Measurements from ENCODE around the gene C16orf92.
"Not testable (repeated sequence)": the region's sequence is repeated elsewhere in the genome, so short reads cannot be mapped to it uniquely, and the experiment has no call there.

Gene C16orf92

GRCh38 chr16:30017277-30017656 lies 5.7 kb upstream of the C16orf92 start:
- no peaks in the 10 kb centered on the region for H3K27me3 ChIP-seq (ENCODE audit: insufficient read depth, low read length)
- peaks cover 5% of the 10 kb centered on the region for H3K4me1 ChIP-seq (ENCODE audit: insufficient read depth, low read length, severe bottlenecking)
- no peaks in the 10 kb centered on the region for H3K9me2 ChIP-seq (ENCODE audit: low read depth, low read length)
- H2AFZ ChIP-seq (ENCODE audit: low read length), result no peak overlapping the region
- no peaks in the 10 kb centered on the region for H3K36me3 ChIP-seq (ENCODE audit: insufficient read depth, low read length)
- H3K27ac ChIP-seq (ENCODE audit: low read depth, low read length, poor library complexity, severe bottlenecking), result no peak overlapping the region
- no peak overlapping the region for H3K9ac ChIP-seq (ENCODE audit: low read length)
- H3K4me2 ChIP-seq (ENCODE audit: low read length), result no peak overlapping the region
- TF ChIP-seq CTCF (IDR thresholded peaks at IDR 0.05; ENCODE audit: low read length) (no peak), EZH2 (IDR thresholded peaks at IDR 0.05; ENCODE audit: borderline replicate concordance, low read length) (no peak)
- H3K79me2 ChIP-seq (ENCODE audit: insufficient read depth, low read length), result no peaks in the 10 kb centered on the region
- no peak overlapping the region for H3K4me3 ChIP-seq (ENCODE audit: low read depth, low read length, poor library complexity, severe bottlenecking)
- no peaks in the 10 kb centered on the region for H3K9me3 ChIP-seq (ENCODE audit: low read length)
- no peaks in the 10 kb centered on the region for H3F3A ChIP-seq (ENCODE audit: insufficient read depth, low read length)
- H4K20me1 ChIP-seq (ENCODE audit: insufficient read depth, low read length), result no peaks in the 10 kb centered on the region

- H3K4me1 ChIP-seq (ENCODE audit: insufficient read depth, low read length, severe bottlenecking); H3K27ac ChIP-seq (ENCODE audit: low read depth, low read length, poor library complexity, severe bottlenecking); H3K27me3 ChIP-seq (ENCODE audit: insufficient read depth, low read length); H3K9ac ChIP-seq (ENCODE audit: low read length); H3K9me3 ChIP-seq (ENCODE audit: low read length); H3K4me2 ChIP-seq (ENCODE audit: low read length); H3K4me3 ChIP-seq (ENCODE audit: low read depth, low read length, poor library complexity, severe bottlenecking); H2AFZ ChIP-seq (ENCODE audit: low read length); H3K36me3 ChIP-seq (ENCODE audit: insufficient read depth, low read length); H4K20me1 ChIP-seq (ENCODE audit: insufficient read depth, low read length); H3K9me2 ChIP-seq (ENCODE audit: low read depth, low read length); H3F3A ChIP-seq (ENCODE audit: insufficient read depth, low read length); H3K79me2 ChIP-seq (ENCODE audit: insufficient read depth, low read length): not testable (repeated sequence)
These were observed 5.1 kb upstream of the C16orf92 start for GRCh38 chr16:30017937-30018336.

GRCh38 chr16:30018731-30019158 lies 4.3 kb upstream of the C16orf92 start:
- H2AFZ ChIP-seq (ENCODE audit: low read length), result no peak overlapping the region
- H3K4me3 ChIP-seq (ENCODE audit: low read depth, low read length, poor library complexity, severe bottlenecking), result no peak overlapping the region
- no peak for TF ChIP-seq CTCF (IDR thresholded peaks at IDR 0.05; ENCODE audit: low read length)
- TF ChIP-seq EZH2 (IDR thresholded peaks at IDR 0.05; ENCODE audit: borderline replicate concordance, low read length), result no peak
- H3K9me3 ChIP-seq (ENCODE audit: low read length), result no peaks in the 10 kb centered on the region
- no peaks in the 10 kb centered on the region for H3K36me3 ChIP-seq (ENCODE audit: insufficient read depth, low read length)
- H3K79me2 ChIP-seq (ENCODE audit: insufficient read depth, low read length), result no peaks in the 10 kb centered on the region
- H4K20me1 ChIP-seq (ENCODE audit: insufficient read depth, low read length), result no peaks in the 10 kb centered on the region
- no peak overlapping the region for H3K9ac ChIP-seq (ENCODE audit: low read length)
- no peak overlapping the region for H3K4me2 ChIP-seq (ENCODE audit: low read length)
- H3K9me2 ChIP-seq (ENCODE audit: low read depth, low read length), result no peaks in the 10 kb centered on the region
- H3F3A ChIP-seq (ENCODE audit: insufficient read depth, low read length), result no peaks in the 10 kb centered on the region
- H3K4me1 ChIP-seq (ENCODE audit: insufficient read depth, low read length, severe bottlenecking), result peaks cover 5% of the 10 kb centered on the region
- peaks cover 9% of the 10 kb centered on the region; the same call in 1 of the 2 replicates for H3K27me3 ChIP-seq (ENCODE audit: insufficient read depth, low read length)
- no peak overlapping the region for H3K27ac ChIP-seq (ENCODE audit: low read depth, low read length, poor library complexity, severe bottlenecking)

GRCh38 chr16:30023586-30023985 lies 588 bp downstream of the C16orf92 start:
- H3K27me3 ChIP-seq (ENCODE audit: insufficient read depth, low read length), result peaks cover 12% of the 10 kb centered on the region; the same call in 1 of the 2 replicates
- H3K9me3 ChIP-seq (ENCODE audit: low read length), result no peaks in the 10 kb centered on the region
- H3K36me3 ChIP-seq (ENCODE audit: insufficient read depth, low read length), result no peaks in the 10 kb centered on the region
- no peaks in the 10 kb centered on the region for H3F3A ChIP-seq (ENCODE audit: insufficient read depth, low read length)
- no peak for TF ChIP-seq EZH2 (IDR thresholded peaks at IDR 0.05; ENCODE audit: borderline replicate concordance, low read length)
- no peak for TF ChIP-seq CTCF (IDR thresholded peaks at IDR 0.05; ENCODE audit: low read length)
- no peaks in the 10 kb centered on the region for H3K79me2 ChIP-seq (ENCODE audit: insufficient read depth, low read length)
- H3K27ac ChIP-seq (ENCODE audit: low read depth, low read length, poor library complexity, severe bottlenecking), result no peak overlapping the region
- H4K20me1 ChIP-seq (ENCODE audit: insufficient read depth, low read length), result no peaks in the 10 kb centered on the region
- H2AFZ ChIP-seq (ENCODE audit: low read length), result no peak overlapping the region
- peaks cover 5% of the 10 kb centered on the region for H3K4me1 ChIP-seq (ENCODE audit: insufficient read depth, low read length, severe bottlenecking)
- H3K9me2 ChIP-seq (ENCODE audit: low read depth, low read length), result no peaks in the 10 kb centered on the region
- no peak overlapping the region for H3K4me2 ChIP-seq (ENCODE audit: low read length)
- no peak overlapping the region for H3K4me3 ChIP-seq (ENCODE audit: low read depth, low read length, poor library complexity, severe bottlenecking)
- no peak overlapping the region for H3K9ac ChIP-seq (ENCODE audit: low read length)
